Peyer's patch (tissue), 4 donors: ENCODE results near the gene ST8SIA1. TPM values are rescaled to one million over a fixed set of nuclear protein-coding genes. Genes with fewer than 3 reads are reported as not detected.

Source experiments
- DNase-seq, 3 donors: peaks; one replicate each; pipeline ENCODE4 v3.0.0-alpha.2; 2017 to 2019
- H3K27ac ChIP-seq, 4 donors: fragments of 200-600 bp; sonication (generic); one replicate each; pipeline ENCODE4 v1.5.1; 2016 to 2019
- H3K27me3 ChIP-seq, 2 donors: fragments of 200-600 bp; sonication (generic); one replicate each; pipeline ENCODE4 v1.5.1; 2019
- H3K36me3 ChIP-seq, 3 donors: fragments of 200-600 bp; sonication (generic); one replicate each; pipeline ENCODE4 v1.5.1; 2016 to 2019
- H3K4me1 ChIP-seq, 4 donors: fragments of 200-600 bp; sonication (generic); one replicate each; pipeline ENCODE4 v1.5.1; 2016 to 2019
- H3K4me3 ChIP-seq, 4 donors: fragments of 200-600 bp; sonication (generic); 1 replicate in 3 of 4; 2 replicates in 1 of 4; pipeline ENCODE4 v1.5.1; 2016 to 2019; ENCODE audit warnings: mild to moderate bottlenecking in 1 of 4
- H3K9me3 ChIP-seq, 4 donors: fragments of 200-600 bp; sonication (generic); one replicate each; pipeline ENCODE4 v1.5.1; 2016 to 2019; ENCODE audit warnings: mild to moderate bottlenecking in 1 of 4
- POLR2A ChIP-seq, 2 donors: fragments of 450-650 bp; IDR thresholded peaks; one replicate each; pipeline ENCODE4 v1.5.1; 2017; ENCODE audit warnings: antibody characterized with exemption in 2 of 2, mild to moderate bottlenecking in 2 of 2, moderate library complexity in 2 of 2
- total RNA-seq, 4 donors: library from RNA; depleted of rRNA; stranded (reverse); fragments of >200 nt; gene quantifications; one replicate each; pipeline ENCODE4 v1.1.0, GENCODE V29; 2016
- TF ChIP-seq, protein P1 (sequence below), 6 experiments: fragments of 450-650 bp in 4 of 6; fragments of 200-600 bp in 2 of 6; sonication (generic) in 1 of 6; IDR thresholded peaks; one replicate each; pipeline ENCODE4 v1.5.1; 2017 to 2019; ENCODE audit warnings: antibody characterized with exemption in 6 of 6, mild to moderate bottlenecking in 3 of 6, moderate library complexity in 1 of 6

The ST8SIA1 gene
- total RNA-seq, 4 donors from 2014 or later = 1.2 to 11.6 (median 1.9) TPM

GRCh38 chr12:22196236-22196635 lies 138.3 kb downstream of the ST8SIA1 start:
- H3K36me3 ChIP-seq = no peaks in the 10 kb centered on the region
- DNase-seq = no peak

GRCh38 chr12:22190969-22191368 lies 143.5 kb downstream of the ST8SIA1 start:
- no peaks in the 10 kb centered on the region for H3K4me1 ChIP-seq
- H3K9me3 ChIP-seq = no peaks in the 10 kb centered on the region
- TF ChIP-seq, protein P1, sequence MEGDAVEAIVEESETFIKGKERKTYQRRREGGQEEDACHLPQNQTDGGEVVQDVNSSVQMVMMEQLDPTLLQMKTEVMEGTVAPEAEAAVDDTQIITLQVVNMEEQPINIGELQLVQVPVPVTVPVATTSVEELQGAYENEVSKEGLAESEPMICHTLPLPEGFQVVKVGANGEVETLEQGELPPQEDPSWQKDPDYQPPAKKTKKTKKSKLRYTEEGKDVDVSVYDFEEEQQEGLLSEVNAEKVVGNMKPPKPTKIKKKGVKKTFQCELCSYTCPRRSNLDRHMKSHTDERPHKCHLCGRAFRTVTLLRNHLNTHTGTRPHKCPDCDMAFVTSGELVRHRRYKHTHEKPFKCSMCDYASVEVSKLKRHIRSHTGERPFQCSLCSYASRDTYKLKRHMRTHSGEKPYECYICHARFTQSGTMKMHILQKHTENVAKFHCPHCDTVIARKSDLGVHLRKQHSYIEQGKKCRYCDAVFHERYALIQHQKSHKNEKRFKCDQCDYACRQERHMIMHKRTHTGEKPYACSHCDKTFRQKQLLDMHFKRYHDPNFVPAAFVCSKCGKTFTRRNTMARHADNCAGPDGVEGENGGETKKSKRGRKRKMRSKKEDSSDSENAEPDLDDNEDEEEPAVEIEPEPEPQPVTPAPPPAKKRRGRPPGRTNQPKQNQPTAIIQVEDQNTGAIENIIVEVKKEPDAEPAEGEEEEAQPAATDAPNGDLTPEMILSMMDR (IDR thresholded peaks at IDR 0.05) = no peak
- TF ChIP-seq POLR2A (IDR thresholded peaks at IDR 0.05) = no peak
- DNase-seq = no peak
- no peaks in the 10 kb centered on the region for H3K27me3 ChIP-seq
- no peak overlapping the region for H3K27ac ChIP-seq
- H3K4me3 ChIP-seq = no peak overlapping the region
- H3K36me3 ChIP-seq = no peaks in the 10 kb centered on the region

More at GRCh38 chr12:22196236-22196635, 138.3 kb downstream of the ST8SIA1 start:
- no peaks in the 10 kb centered on the region for H3K4me1 ChIP-seq
- H3K27me3 ChIP-seq = no peaks in the 10 kb centered on the region
- no peaks in the 10 kb centered on the region for H3K9me3 ChIP-seq
- TF ChIP-seq, protein P1 (IDR thresholded peaks at IDR 0.05) = no peak
- no peak for TF ChIP-seq POLR2A (IDR thresholded peaks at IDR 0.05)
- no peak overlapping the region for H3K4me3 ChIP-seq
- H3K27ac ChIP-seq = no peak overlapping the region

DNA sequence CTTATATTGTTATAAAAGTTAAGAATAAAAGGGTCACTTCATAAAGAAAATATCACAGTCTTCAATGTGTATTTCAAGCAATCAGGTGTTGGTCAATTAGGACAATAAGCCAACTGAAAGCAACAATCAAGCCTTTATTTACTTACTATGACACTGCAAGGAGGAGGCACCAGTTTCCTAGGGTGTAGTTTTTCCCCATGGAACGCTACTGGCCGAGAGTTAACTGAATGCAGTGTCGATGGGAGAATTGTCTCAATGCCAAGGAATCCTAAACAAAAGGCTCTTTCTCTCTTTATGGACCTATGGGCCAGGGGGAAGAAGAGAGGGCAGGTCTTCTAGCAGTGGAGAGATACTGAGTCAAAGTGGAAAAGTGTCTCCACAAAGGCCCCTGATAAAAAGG lies 146.1 kb downstream of the ST8SIA1 start:
- Histone ChIP-seq H3K27ac (no peak overlapping the region), H3K4me1 (no peaks in the 10 kb centered on the region), H3K36me3 (no peaks in the 10 kb centered on the region), H3K27me3 (no peaks in the 10 kb centered on the region), H3K4me3 (no peak overlapping the region), H3K9me3 (no peaks in the 10 kb centered on the region)
- no peak for DNase-seq
- TF ChIP-seq, protein P1 (IDR thresholded peaks at IDR 0.05) = no peak
- TF ChIP-seq POLR2A (IDR thresholded peaks at IDR 0.05) = no peak

DNA sequence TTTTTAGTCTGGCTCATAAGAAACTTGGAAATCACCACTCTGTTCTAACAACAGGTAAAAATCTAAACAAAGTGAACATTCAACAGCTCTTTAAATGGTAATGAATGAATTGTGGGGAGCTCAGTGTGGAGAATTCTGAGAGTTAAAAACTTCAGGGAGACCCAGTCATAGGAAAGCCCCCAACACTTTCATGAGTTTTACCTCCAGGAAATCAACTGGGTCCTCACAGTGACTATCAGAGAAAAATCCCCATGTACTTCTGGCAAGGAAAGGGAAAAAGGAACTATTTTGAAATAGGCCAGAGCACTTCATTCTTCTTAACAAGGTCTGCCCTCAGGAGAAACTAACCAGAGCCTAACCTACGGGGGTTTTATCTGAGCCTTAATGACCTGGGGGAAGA lies 153.8 kb downstream of the ST8SIA1 start:
- no peak overlapping the region for H3K4me3 ChIP-seq
- no peaks in the 10 kb centered on the region for H3K9me3 ChIP-seq

GRCh38 chr12:22173177-22173576 lies 161.3 kb downstream of the ST8SIA1 start:
- Histone ChIP-seq H3K9me3 (no peaks in the 10 kb centered on the region), H3K4me3 (no peak overlapping the region), H3K27me3 (no peaks in the 10 kb centered on the region), H3K27ac (no peak overlapping the region), H3K4me1 (no peaks in the 10 kb centered on the region), H3K36me3 (no peaks in the 10 kb centered on the region)
- TF ChIP-seq, protein P1 (IDR thresholded peaks at IDR 0.05) = no peak
- no peak for TF ChIP-seq POLR2A (IDR thresholded peaks at IDR 0.05)
- DNase-seq = no peak

More for the DNA sequence above, 153.8 kb downstream of the ST8SIA1 start:
- no peaks in the 10 kb centered on the region for H3K27me3 ChIP-seq
- H3K27ac ChIP-seq = no peak overlapping the region
- TF ChIP-seq, protein P1 (IDR thresholded peaks at IDR 0.05) = no peak
- no peak for TF ChIP-seq POLR2A (IDR thresholded peaks at IDR 0.05)
- H3K36me3 ChIP-seq = no peaks in the 10 kb centered on the region
- no peak for DNase-seq
- no peaks in the 10 kb centered on the region for H3K4me1 ChIP-seq

DNA sequence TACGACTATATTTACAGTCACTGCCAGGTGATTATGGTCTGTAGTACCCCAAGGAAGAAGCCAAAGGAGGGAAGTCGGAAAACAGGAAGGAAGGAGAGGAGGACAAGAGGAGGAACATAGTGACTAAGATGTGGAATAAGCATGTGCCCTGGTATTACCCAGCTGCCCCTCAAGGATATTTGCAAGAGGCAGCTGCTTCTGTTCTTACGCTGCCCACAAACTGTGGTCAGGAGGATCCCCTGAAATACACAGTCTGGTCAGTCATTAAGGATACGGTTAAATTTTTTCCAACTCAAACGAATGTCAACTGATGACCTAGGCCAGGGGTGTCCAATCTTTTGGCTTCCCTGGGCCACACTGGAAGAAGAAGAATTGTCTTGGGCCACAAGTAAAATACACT lies 162.0 kb downstream of the ST8SIA1 start:
- TF ChIP-seq POLR2A (IDR thresholded peaks at IDR 0.05) = no peak
- TF ChIP-seq, protein P1 (IDR thresholded peaks at IDR 0.05) = no peak

More for the DNA sequence above, 162.0 kb downstream of the ST8SIA1 start:
- no peak overlapping the region for H3K27ac ChIP-seq
- H3K4me3 ChIP-seq = no peak overlapping the region
- no peak for DNase-seq
- H3K9me3 ChIP-seq = no peaks in the 10 kb centered on the region
- H3K36me3 ChIP-seq = no peaks in the 10 kb centered on the region
- H3K4me1 ChIP-seq = no peaks in the 10 kb centered on the region
- no peaks in the 10 kb centered on the region for H3K27me3 ChIP-seq
